Gastroesophageal sphincter (tissue), 4 donors: ENCODE results near the gene NEK4. TPM values are rescaled to one million over a fixed set of nuclear protein-coding genes. Genes with fewer than 3 reads are reported as not detected.

ENCODE experiments used
- ATAC-seq: fragments of 150-250 bp; one replicate; pipeline ENCODE4 v1.9.1; 2016; ENCODE audit warnings: mild to moderate bottlenecking, moderate library complexity
- H3K27ac ChIP-seq, 4 donors: fragments of 200-600 bp; sonication (generic) in 3 of 4; 1 replicate in 3 of 4; 2 replicates in 1 of 4; pipeline ENCODE4 v1.5.1; 2016 to 2019
- H3K27me3 ChIP-seq: fragments of 200-600 bp; sonication (generic); one replicate; pipeline ENCODE4 v1.5.1; 2019
- H3K36me3 ChIP-seq, 2 donors: fragments of 200-600 bp; sonication (generic); one replicate each; pipeline ENCODE4 v1.5.1; 2019; ENCODE audit warnings: control low read depth in 1 of 2
- H3K4me1 ChIP-seq, 3 donors: fragments of 200-600 bp; sonication (generic); 1 replicate in 2 of 3; 2 replicates in 1 of 3; pipeline ENCODE4 v1.5.1; 2016 to 2019; ENCODE audit warnings: control low read depth in 2 of 3
- H3K4me3 ChIP-seq, 2 donors: fragments of 200-600 bp; sonication (generic); one replicate each; pipeline ENCODE4 v1.5.1; 2019; ENCODE audit warnings: mild to moderate bottlenecking in 1 of 2, moderate library complexity in 1 of 2
- H3K9me3 ChIP-seq, 3 donors: fragments of 200-600 bp; sonication (generic); one replicate each; pipeline ENCODE4 v1.5.1; 2017 to 2019; ENCODE audit warnings: control low read depth in 2 of 3
- CTCF ChIP-seq, 4 experiments: fragments of 200-600 bp in 2 of 4; fragments of 450-650 bp in 2 of 4; sonication (generic) in 1 of 4; IDR thresholded peaks; one replicate each; pipeline ENCODE4 v1.5.1; 2017 to 2019; ENCODE audit warnings: antibody characterized with exemption in 4 of 4, mild to moderate bottlenecking in 2 of 4, moderate library complexity in 2 of 4
- EP300 ChIP-seq: sonication (generic); formaldehyde crosslinking; IDR thresholded peaks from one replicate; pipeline ENCODE4 v1.6.1; 2017; ENCODE audit warnings: antibody characterized with exemption, mild to moderate bottlenecking
- POLR2A ChIP-seq, 2 donors: fragments of 450-650 bp; IDR thresholded peaks; one replicate each; pipeline ENCODE4 v1.6.1; 2017; ENCODE audit warnings: antibody characterized with exemption in 2 of 2, mild to moderate bottlenecking in 2 of 2, moderate library complexity in 1 of 2
- POLR2AphosphoS5 ChIP-seq: sonication (generic); formaldehyde crosslinking; IDR thresholded peaks from one replicate; pipeline ENCODE4 v1.6.1; 2017; ENCODE audit warnings: antibody characterized with exemption
- WGBS, 2 donors: methylation state at CpG; one replicate each; pipeline ENCODE4 v1.1.5; 2018; ENCODE audit warnings: low coverage in 1 of 2; 5-methylcytosine and 5-hydroxymethylcytosine counted together
- total RNA-seq, 4 donors: library from RNA; depleted of rRNA; stranded (reverse); fragments of >200 nt; gene quantifications; one replicate each; pipeline ENCODE4 v1.1.0, GENCODE V29; 2016

The NEK4 gene
- total RNA-seq, 4 donors from 2014 or later, result 22.1 to 29.5 (median 22.7) TPM

GRCh38 chr3:52695798-52696671 lies 74.7 kb downstream of the NEK4 start:
- ATAC-seq, result no peak
- TF ChIP-seq POLR2AphosphoS5 (no peak), POLR2A (IDR thresholded peaks at IDR 0.05) (no peak), EP300 (no peak), CTCF (IDR thresholded peaks at IDR 0.05) (no peak)
- WGBS, 2 donors, result 69 to 73% methylated on average over 3 to 4 of the region's 4 CpGs
- H3K4me3 ChIP-seq, result no peak overlapping the region
- H3K27ac ChIP-seq, result no peak overlapping the region
- no peaks in the 10 kb centered on the region for H3K9me3 ChIP-seq
- peaks cover 24 to 91% of the 10 kb centered on the region in 2 donors for H3K36me3 ChIP-seq
- peaks cover 0 to 7% (median 0%) of the 10 kb centered on the region in 3 donors for H3K4me1 ChIP-seq
- no peaks in the 10 kb centered on the region for H3K27me3 ChIP-seq

GRCh38 chr3:52694528-52695189 lies 76.1 kb downstream of the NEK4 start:
- WGBS, 2 donors, result 62 to 78% methylated on average over 7 of the region's 7 CpGs

GRCh38 chr3:52693071-52693470 lies 77.7 kb downstream of the NEK4 start:
- ATAC-seq, result no peak
- no peaks in the 10 kb centered on the region for H3K27me3 ChIP-seq
- H3K4me3 ChIP-seq, result no peak overlapping the region
- H3K4me1 ChIP-seq, result no peaks in the 10 kb centered on the region
- no peak for TF ChIP-seq POLR2A (IDR thresholded peaks at IDR 0.05)
- no peak for TF ChIP-seq POLR2AphosphoS5
- no peak for TF ChIP-seq EP300
- TF ChIP-seq CTCF (IDR thresholded peaks at IDR 0.05), result no peak
- no peaks in the 10 kb centered on the region for H3K9me3 ChIP-seq
- peaks cover 28 to 100% of the 10 kb centered on the region in 2 donors for H3K36me3 ChIP-seq
- no peak overlapping the region for H3K27ac ChIP-seq

More at GRCh38 chr3:52694528-52695189, 76.1 kb downstream of the NEK4 start:
- no peak for TF ChIP-seq CTCF (IDR thresholded peaks at IDR 0.05)
- no peak for TF ChIP-seq POLR2A (IDR thresholded peaks at IDR 0.05)
- TF ChIP-seq POLR2AphosphoS5, result no peak
- no peak overlapping the region for H3K27ac ChIP-seq
- no peaks in the 10 kb centered on the region for H3K4me1 ChIP-seq
- H3K4me3 ChIP-seq, result no peak overlapping the region
- no peaks in the 10 kb centered on the region for H3K9me3 ChIP-seq
- H3K36me3 ChIP-seq, result peaks cover 28 to 100% of the 10 kb centered on the region in 2 donors
- no peak for ATAC-seq
- H3K27me3 ChIP-seq, result no peaks in the 10 kb centered on the region

GRCh38 chr3:52690560-52690959 lies 80.2 kb downstream of the NEK4 start:
- peaks cover 0 to 18% (median 6%) of the 10 kb centered on the region in 3 donors for H3K4me1 ChIP-seq
- H3K27me3 ChIP-seq, result no peaks in the 10 kb centered on the region
- no peaks in the 10 kb centered on the region for H3K9me3 ChIP-seq
- no peak overlapping the region for H3K4me3 ChIP-seq
- ATAC-seq, result no peak
- WGBS, 2 donors, result 89 to 91% methylated on average over 1 of the region's 2 CpGs
- H3K27ac ChIP-seq, result no peak overlapping the region
- TF ChIP-seq CTCF (IDR thresholded peaks at IDR 0.05), result no peak
- TF ChIP-seq POLR2A (IDR thresholded peaks at IDR 0.05), result no peak
- TF ChIP-seq EP300, result no peak
- TF ChIP-seq POLR2AphosphoS5, result no peak
- H3K36me3 ChIP-seq, result peaks cover 27 to 87% of the 10 kb centered on the region in 2 donors
